SU-DHL-6 (cell line): ENCODE data around the gene TDRD15.

Experiments
- CTCF ChIP-seq: fragments of 200-600 bp; sonication (generic); IDR thresholded peaks from one replicate; pipeline ENCODE4 v1.5.1; 2017; ENCODE audit warnings: antibody characterized with exemption, mild to moderate bottlenecking, low read length, moderate library complexity; ENCODE audit not compliant: insufficient read depth, poor library complexity, severe bottlenecking
- EZH2phosphoT487 ChIP-seq: fragments of 200-600 bp; sonication (generic), shearing (Covaris generic); conservative IDR thresholded peaks from 2 replicates; pipeline ENCODE4 v1.6.1; 2018; ENCODE audit warnings: mild to moderate bottlenecking, antibody characterized with exemption, low read length, moderate library complexity, mixed read lengths

- TF ChIP-seq CTCF, result no peak
- no peak for TF ChIP-seq EZH2phosphoT487
These were observed 24.9 kb downstream of the TDRD15 start for GRCh38 chr2:21148718-21149117.
